Glomerular endothelial cell (primary cell): Measurements from ENCODE around the gene RAD51B. TPM values are rescaled to one million over a fixed set of nuclear protein-coding genes. Genes with fewer than 3 reads are reported as not detected.

Experiments used
- DNase-seq: peaks from one replicate; pipeline ENCODE4 v3.0.0-alpha.2; 2011; ENCODE audit warnings: low read depth, low spot score; ENCODE audit errors: extremely low read depth
- total RNA-seq: library from RNA; depleted of rRNA; stranded (reverse); fragments of >200 nt; gene quantifications from 2 replicates; pipeline ENCODE4 v1.2.3, GENCODE V29; 2015

The RAD51B gene
- total RNA-seq, 1 donor from 2014 or later = 9.7 TPM

- no peak for DNase-seq
Observed at GRCh38 chr14:68526512-68527091, 707.0 kb downstream of the RAD51B start.

GRCh38 chr14:68527329-68527851 is 707.8 kb downstream of the RAD51B start:
- DNase-seq = no peak

GRCh38 chr14:68528040-68528687 is 708.6 kb downstream of the RAD51B start:
- no peak for DNase-seq

- DNase-seq = no peak
Observed at GRCh38 chr14:68530443-68530842, 710.9 kb downstream of the RAD51B start.

DNA sequence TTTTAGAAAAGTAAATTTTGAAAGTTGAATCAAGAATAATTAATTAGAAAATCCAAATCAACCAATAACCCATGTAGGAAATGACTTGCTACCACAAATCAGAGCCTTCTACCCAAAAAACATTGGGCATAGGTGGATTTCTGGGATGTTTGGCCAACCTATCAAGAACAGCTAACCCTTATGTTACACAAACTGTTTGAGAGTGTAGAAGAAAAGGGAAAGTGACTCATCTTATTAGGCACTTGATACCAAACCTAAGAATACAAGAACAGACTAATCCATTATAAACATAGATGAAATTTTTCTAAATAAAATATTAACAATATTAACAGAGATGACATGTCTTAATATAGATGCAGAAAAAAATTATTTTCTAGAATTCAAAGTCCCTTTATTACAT is 712.9 kb downstream of the RAD51B start:
- DNase-seq = no peak

DNA sequence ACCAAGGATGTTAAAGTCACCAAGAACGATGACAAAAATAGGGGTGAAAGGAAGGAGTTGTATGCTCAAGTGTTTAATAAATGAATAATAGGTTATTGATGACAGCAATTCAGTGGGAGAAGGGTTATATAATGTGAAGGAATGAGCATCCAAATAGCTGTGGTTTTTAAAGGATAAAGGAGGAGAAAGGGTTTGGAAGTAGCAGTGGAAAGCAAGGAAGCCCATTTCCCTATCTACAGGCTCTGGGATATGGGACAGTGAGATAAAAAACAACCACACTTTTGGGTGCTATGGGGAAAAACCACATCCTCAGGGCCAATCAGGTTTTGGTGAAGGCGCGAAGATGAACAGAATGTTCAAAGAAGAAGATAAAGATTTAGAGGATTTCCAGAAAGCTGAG is 714.7 kb downstream of the RAD51B start:
- DNase-seq = no peak

DNA sequence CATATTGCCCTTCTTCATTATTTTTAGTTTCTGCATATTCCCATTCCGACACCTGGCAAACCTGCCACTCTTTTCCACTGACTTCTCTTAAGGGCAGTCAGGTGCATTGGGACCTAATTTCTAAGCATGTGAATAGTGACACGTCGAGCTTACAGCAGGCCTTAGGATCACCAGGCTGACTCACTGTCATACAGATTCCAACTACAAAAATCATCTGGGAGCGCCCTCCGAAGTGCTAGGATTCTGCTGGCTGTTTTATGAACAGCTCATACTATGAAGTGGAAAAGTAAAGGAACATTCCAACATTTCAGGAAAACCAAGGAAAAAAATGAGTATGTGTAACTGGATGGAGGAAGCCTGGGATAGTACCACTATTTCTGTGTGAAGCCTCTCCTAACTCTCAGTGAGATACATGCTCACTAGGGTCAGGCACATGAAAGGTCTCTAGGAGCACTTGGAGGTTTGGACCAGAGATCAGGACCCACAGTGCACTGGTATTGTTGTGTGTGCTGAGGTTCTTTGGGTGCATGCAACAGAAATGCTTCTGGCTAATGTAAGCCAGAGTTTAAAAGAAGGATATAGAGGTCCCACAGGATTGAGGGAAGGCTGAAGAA is 715.9 kb downstream of the RAD51B start:
- DNase-seq = no peak

DNA sequence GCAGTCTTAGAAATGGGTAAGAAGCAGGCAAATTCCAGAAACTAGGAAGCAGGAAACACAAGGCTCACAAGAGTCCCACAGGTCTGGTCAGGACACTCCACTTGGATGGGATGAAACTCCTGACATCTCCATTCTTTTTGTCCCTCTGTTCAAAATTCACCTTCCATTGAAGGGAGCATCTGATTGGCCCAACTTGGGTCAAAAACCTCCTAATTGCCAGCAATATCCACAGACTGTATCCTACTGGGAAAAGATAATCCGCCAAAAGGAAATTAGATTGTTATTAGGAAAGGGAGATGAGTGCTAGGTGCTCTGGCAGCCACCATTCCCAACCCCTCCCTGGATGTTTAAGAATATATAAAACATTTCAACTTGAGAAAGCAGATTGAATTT is 716.4 kb downstream of the RAD51B start:
- DNase-seq = no peak

- no peak for DNase-seq
Observed at GRCh38 chr14:68538639-68539038, 719.1 kb downstream of the RAD51B start.

DNA sequence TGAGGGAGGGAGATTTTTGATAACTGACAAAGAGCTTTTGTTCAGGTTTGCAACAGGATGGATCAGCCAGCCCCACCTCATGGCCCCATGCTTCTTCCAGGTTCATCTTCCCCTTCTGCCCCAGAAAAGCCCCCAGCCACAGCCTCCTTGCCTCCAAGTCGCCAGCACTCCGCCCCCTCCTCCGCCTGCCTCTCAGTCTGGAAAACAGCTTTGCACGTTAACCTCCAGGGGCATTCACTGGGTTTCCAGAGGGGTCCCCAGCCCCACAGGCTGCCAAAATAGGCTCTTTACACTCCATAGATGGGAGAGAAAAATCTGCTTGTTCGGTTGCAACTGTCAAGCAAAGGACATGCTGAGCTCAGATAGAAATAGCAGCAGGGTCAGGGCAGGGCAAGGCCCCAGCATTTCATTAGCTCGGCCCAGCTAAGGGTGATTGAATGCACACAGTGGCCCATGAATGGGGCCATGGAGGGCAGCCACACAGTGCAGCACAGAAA is 719.7 kb downstream of the RAD51B start:
- no peak for DNase-seq

DNA sequence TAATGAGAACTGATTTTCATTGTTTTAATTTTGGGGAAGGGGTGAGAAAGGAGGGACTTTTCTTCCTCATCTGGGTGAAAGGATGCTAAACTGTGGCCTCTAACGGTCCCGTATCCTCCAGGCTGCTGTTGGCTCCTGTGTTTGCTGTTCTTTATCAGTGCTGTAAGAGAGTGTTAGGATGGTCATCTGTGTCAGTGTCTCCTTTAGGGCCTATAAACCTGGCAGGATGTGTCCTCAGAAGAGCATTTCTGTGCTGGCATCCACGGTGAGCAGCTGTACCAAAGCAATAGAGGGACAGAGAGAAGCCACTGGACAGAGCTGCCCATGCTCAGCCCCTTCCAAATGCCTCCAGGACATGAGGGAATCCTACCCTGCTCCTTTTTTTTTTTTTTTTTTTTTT is 720.2 kb downstream of the RAD51B start:
- DNase-seq = no peak

DNA sequence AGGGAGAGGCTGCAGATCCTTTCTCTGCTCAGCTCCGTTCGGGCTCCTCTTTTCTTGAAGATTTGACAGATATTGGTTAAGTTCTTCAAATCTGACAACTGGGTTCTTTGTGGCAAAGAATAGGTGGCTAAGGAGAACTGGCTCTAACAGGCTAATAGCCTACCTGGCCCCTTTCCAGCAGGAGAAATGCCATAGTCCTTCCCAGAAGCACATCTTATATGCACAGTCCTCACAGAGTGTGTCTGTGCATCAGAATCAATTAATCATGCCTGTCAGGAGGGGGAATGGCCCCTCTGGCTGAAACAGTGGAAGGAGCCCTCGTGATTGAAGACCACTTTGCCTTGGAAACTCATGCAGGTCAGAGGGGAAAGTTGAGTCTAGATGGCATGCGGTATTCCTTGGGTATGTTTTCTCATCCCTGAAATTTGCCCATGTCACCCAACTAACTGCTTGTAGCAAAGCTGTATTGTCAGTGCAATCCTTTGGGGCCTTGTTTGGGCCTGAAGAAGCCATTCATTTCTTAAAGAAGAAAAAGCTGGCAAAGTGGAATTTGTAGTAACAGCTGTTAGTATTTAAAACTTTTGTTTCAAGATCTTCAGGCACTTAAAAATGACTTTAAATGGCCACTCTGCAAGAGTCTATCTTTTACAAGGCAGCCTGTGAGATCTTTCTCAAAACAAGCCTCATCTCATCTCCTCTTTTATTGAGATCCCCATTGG is 721.8 kb downstream of the RAD51B start:
- DNase-seq = no peak

GRCh38 chr14:68542346-68542745 is 722.8 kb downstream of the RAD51B start:
- DNase-seq = no peak

DNA sequence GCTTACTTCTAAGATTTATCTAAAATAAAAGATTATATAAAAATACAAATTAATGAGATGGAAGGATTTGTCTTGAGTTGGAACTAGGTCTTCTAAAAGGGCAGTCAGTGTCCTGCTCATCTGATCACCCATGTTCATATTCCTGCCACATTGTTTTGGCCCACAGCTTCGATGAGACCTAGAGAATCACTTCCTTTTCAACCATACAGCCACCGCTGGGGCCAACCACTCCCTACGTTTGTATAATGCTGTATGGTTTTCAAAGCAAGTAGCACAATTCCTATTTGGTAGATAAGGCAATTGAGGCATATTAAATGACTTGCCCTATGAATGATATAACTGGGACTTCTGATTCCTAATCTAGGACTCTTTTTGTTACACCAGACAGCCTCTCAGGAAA is 723.9 kb downstream of the RAD51B start:
- DNase-seq = no peak

- no peak for DNase-seq
Observed at GRCh38 chr14:68544081-68544892, 724.7 kb downstream of the RAD51B start.

DNA sequence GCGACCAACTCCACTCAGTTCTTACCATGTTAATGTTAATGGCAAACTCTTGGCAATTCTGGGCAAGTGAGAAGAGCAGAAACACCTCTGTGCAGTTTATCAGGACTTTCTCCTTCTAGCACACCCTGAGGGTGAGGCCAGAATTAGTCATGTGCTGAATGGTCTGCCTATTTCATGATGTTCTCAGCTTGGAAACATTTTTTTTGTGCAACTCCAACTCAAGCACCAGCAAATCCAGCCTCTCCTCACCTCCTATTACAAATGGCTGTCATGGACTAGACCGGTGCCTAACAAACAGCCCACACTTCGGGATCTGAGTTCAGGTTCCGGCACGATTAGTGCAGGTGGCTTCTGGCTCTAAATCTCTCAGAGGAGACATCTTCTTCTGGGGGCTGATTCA is 727.3 kb downstream of the RAD51B start:
- DNase-seq = no peak

DNA sequence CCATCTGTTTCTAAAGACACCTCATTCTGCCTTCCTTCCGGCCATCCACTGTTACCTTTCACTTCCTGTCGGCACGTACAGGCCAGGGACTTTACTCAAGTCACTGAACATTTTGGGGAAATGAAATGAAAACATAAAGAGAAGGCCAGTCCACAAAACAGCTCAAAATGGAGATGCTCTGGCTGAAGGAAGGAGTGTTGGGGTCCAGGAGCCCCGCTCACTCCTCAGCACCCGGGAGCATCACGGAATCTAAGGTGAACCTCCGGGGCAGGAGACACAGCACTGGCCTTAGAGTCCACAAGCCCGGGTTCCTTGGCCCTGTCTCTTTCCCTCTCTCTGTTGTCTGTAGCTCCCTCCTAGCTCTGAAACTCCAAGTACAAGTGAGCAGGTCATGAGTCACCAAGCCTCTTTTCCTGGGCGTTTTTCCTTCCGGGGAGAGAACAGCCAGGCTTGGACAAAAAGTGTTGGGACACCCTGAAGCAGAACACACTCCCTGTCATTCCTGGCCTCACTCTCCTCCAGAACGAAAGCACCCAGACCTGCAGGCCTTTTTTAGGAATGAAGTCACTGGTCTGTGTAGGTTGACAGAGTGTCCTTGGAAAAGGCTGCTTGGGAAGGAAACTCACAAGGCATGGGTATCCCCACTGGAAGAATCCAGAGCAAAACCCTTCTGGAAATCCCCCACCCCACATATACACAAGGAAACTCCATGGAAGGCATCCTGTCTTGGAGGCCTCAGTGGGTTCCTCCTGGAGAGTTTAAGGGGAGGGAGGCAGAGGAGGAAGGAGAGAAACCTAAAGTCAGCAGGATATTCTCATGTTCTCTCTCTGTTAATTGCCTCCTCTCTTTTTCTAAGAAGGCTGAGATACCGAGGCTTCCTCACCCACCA is 728.0 kb downstream of the RAD51B start:
- no peak for DNase-seq

GRCh38 chr14:68548194-68549076 is 728.9 kb downstream of the RAD51B start:
- DNase-seq = no peak

DNA sequence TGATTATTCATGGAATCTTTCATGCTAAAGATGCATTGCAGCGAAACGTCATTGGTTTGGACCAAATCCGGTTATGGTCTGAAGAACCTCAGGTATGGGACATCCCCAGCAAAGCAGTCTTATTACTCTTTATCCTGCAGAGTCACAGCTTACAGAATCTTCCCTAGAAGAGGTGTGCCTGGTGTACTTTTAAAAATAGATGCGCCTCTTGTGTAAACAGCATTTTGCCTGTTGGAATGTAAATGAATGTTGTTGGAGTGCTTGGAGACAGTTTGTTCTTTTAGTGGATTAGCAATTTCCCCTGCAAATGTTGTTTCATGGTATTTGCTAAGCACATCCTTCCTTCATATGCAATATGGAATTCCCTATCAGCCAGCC is 730.7 kb downstream of the RAD51B start:
- no peak for DNase-seq
